ENCODE data around the gene MED28.
"Not testable (repeated sequence)": the region's sequence is repeated elsewhere in the genome, so short reads cannot be mapped to it uniquely, and the experiment has no call there.

Gene MED28, protein sequence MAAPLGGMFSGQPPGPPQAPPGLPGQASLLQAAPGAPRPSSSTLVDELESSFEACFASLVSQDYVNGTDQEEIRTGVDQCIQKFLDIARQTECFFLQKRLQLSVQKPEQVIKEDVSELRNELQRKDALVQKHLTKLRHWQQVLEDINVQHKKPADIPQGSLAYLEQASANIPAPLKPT

DNA sequence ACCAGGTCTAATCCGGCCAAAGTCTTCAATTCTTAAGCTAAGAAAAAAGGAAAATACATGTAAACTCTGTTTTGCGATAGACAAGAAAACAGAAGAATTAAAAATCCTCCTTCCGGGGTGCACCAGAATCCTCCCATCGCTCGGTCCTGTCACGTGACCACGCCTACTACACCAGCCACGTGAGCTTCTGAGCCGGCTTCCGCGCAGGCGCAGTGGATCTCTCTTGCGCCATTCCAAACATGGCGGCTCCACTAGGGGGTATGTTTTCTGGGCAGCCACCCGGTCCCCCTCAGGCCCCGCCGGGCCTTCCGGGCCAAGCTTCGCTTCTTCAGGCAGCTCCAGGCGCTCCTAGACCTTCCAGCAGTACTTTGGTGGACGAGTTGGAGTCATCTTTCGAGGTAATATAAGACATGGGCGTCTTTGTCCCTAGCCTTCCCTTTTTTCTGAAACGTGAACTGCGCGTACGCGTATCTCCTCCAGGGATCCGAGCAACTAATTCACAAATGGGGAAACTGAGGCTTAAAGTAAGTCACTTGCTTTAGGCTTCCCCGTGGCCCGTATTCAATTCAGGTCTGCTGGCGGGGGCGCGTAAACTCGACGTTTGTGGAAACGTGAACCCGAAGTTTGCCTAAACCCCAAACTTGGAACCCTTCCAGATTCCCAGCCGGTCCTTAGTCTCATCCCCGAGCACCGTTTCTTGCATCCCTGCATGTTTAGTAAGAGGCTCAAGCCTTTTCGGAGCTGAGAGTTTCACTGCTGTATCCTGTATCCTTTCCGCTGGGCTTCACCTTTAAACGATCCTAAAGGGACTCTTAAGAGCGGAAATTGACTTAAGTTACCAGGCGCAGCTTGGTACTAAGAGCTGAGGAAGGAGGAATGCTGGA, at the start of gene MED28:
Gene MED28, plus strand, starts transcription at position 226 of the 884 bp plus-strand sequence. Its CDS starts 14 bp downstream, at position 240.
- DNase-seq (ENCODE audit: low read depth in 2 of 2), result peak; percentile 93 to 94

DNA sequence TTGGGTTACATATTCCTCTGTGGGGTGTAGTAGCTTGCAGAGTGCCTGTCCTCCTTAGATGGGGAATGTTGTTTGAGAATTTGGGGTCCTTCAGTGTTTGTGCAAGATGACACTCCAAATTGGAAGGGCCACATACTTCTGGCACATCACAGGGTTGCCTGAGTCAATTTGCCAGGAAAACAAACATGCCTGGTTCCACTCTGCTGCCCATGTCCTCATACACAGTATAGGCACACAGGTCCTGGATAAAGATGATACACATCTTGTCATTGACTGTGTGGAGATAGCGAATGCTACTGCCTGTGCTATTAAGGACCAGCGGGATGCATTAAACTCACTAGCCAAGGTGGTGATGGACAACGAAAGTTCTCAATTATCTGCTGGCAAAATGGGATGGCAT, 48.6 kb upstream of the MED28 start:
- DNase-seq (ENCODE audit: low read depth in 2 of 2), result no peak

DNA sequence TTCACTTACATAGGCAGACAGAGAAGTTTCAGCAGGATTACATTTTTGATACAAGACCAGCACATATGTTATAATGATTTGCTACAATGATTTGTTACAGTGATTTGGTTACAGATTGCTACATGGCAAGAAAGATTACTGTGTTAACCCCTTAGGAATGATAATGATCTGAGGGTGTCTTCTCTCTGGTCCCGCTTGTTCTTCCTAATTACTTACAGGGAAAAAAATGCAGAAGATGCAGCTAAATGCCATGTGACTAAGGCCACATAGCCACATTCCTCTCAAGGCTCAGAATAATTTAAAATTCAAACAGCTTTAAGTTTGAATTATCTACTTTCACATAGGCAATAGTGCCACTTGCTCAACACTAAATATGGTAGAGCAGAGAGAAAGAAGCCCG, 47.2 kb upstream of the MED28 start:
- DNase-seq (ENCODE audit: low read depth in 2 of 2), result no peak

DNA sequence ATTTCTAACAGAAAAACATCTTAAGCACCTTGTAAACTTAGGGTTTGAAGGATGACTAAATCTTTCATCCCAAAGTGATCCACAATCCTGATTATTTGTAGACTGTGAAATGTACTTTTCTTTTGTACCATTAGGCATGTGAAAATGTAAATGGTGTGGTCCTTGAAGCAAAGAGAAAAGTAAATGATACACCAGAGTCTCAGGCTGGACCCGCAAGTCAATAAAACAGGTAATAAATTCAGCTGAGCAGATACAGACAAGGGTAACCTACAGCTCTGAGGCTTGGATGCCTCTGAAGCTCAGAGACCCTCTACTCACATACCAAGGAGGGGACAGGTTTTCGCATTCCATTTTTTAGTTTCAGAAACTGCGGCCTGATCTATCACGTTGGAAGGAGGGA, 40.2 kb upstream of the MED28 start:
- no peak for DNase-seq (ENCODE audit: low read depth in 2 of 2)

DNA sequence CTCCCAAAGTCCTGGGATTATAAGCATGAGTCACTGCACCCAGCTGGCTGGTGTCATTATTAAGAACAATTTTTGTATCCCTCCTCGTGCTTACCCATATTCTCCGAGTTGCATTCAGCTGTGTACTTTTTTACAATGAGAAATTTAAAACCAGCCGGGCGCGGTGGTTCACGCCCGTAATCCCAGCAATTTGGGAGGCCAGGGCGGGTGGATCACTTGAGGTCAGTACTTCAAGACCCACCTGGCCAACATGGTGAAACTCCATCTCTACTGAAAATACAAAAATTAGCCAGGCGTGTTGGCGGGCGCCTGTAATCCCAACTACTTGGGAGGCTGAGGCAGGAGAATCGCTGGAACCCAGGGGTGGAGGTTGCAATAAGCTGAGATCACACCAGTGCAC, 39.3 kb upstream of the MED28 start:
- not testable (repeated sequence) for DNase-seq (ENCODE audit: low read depth in 2 of 2)

DNA sequence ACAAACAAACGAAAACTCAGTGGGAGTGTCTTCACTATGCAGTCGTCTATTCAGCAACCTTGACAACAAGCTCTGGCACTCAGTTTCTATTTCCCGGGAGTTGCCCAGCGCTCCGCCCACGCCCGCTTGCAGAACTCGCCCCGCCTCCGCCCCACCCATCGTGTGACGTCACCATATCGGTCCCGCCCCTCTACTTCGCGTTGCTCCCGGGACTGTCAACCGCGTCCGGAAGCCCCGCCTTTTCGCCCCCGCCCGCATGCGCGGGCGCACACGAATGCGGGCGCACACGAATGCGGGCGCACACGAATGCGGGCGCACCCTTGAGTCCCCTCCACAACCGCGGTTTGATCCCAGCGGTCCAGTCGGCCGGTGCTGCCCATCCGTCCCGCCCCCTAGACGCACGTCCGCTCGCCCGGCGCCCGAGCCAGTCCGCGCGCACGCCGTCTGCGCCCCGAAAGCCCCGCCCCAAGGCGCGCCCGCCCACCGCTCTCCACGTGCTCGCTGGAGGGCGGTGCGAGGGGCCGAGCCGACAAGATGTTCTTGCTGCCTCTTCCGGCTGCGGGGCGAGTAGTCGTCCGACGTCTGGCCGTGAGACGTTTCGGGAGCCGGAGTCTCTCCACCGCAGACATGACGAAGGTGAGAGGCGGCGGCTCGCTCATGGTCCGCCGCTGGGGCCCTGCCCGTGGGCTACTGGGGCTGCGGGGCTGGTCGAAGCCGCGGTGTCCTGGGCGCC, 37.3 kb upstream of the MED28 start, which contains the start of gene LAP3:
Gene LAP3, plus strand, starts transcription at position 267 of the 733 bp plus-strand sequence. Its CDS starts 268 bp downstream, at position 535.
- DNase-seq (ENCODE audit: low read depth in 2 of 2), result peak; percentile 94 to 98

DNA sequence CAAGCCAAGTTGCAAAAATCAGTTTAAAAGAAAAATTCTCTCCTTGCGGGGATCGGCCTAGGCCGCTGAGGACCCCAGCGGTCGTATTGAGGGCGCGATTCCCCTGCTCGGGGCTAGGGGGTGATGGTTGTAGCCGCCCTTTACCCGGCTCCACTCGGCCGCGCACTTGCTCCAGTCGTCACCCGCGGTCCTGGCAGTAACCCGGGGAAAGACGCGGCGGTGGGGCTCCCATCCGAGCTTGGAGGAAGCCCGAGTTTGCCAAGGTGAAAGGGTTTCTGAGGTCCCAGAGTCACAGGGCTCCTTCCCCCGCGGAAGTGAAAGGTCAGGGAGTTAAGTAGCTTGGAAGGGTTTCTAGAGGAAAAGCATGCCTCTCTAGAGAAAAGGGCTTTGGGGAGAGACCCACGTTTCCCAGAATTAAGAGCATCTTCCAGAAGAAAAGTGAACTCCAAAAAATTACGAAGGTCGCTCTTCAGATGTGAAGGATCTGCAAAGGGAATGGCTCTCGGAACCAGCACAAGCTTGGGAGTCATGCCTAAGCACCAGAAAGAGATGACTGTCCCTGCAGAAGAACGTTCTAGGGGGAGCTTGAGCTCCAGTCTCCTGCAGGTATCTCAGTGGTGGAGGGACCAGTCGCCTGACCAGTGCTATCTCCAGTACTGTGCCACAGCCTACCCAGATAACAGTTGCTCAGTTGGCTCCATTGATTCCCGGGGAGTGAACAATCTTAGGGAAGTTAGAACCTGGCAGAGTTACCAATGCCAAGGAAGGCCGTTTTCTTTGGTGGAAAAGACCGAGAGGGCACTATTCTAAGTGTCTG, 36.6 kb upstream of the MED28 start:
- DNase-seq (ENCODE audit: low read depth in 2 of 2), result peak in 1 of 2 donors; percentile 24

DNA sequence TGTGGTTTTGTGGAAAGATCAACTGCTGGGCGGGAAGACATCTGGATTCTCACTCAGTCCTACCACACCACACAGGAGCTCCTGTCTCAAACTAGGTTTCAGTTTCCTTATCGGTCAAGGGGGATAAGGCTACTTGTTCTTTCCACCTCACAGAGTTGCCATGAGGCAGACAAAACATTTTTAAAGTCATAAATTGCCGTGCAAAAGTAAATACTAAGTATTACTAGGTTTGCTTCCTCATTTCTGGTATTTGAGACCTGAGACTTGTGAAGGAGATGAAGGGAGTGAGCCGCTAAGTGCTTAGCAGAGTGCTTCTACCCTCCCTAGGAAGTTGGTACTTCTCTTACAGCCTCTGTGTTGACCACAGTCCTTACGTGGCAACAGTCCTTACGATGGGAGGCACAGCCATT, 36.0 kb upstream of the MED28 start:
- DNase-seq (ENCODE audit: low read depth in 2 of 2), result no peak

DNA sequence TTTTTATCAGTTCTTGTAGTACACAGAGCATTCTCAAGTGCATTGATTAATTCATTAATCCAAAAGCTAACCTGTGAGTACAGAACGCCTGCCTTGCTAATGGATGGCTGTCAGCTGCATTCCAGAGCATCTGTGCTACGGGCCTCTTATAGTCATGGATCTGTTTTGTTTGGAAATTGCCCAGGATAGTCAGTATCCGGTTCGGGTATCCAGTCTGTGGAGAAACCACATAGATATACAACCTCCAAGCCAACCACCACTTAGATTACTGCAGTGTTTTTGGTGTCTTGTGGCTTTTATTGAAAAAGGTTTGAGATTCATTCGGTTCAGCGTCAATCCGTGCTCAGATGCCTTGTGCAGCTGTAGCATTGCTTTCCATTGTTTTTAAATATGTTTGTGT, 33.5 kb upstream of the MED28 start:
- no peak for DNase-seq (ENCODE audit: low read depth in 2 of 2)

DNA sequence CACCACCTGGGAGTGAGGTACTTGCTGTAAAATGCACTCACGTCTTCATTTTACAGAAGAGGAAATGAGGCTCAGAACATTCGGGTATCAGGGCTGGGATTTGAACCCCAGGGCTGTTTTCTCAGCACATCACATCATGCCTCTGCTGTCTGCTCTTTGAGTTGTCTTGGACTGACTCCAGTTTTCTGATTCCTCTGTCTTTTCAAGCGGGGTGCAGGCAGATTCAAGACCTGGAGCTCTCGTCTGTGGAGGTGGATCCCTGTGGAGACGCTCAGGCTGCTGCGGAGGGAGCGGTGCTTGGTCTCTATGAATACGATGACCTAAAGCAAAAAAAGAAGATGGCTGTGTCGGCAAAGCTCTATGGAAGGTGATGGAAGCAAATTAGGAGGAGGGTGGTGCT, 31.2 kb upstream of the MED28 start:
- no peak for DNase-seq (ENCODE audit: low read depth in 2 of 2)

DNA sequence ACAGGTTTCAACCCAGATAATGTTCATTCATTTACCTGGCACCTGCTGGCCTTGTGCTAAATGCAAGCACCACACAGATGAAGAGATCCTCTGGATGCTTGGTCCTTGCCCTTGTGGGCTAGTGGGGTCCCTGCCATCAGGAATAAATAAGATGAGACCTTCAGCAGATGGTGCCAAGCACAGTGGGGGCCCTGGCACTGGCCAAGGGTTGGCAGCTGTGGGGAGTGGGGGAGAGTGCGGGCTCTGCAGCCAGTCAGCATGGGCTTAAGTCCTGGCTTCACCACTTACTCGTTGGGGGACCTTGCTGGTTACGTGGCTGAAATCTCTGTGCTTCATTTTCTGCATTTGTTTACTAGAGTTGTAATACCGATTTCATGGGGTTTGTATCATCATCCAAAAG, 30.5 kb upstream of the MED28 start:
- no peak for DNase-seq (ENCODE audit: low read depth in 2 of 2)

DNA sequence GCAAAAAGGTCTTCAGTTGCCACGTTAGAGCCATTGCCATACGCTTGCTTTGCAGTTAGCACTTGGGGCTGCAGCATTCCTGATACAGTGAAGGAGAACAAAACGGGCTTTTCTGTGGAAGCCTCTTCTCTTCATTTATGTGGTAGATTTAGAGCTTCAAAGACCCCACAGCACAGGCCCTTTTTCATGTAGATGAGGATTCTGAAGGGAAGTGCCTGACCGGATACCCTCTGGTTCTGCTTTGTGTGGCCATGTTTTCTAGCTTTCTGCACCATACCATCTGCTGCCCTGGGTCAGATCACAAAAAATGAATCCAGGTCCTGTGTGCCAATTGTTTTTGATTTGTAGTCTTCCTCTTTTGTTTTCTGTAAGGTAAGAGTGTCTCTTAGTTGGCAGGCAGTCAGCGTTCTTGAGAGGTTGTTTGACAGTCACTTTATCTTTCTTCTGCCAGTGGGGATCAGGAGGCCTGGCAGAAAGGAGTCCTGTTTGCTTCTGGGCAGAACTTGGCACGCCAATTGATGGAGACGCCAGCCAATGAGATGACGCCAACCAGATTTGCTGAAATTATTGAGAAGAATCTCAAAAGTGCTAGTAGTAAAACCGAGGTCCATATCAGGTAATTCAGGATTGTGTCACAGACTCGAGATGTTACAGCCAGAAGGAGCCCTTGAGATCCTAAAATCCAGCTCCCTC, 29.8 kb upstream of the MED28 start:
- DNase-seq (ENCODE audit: low read depth in 2 of 2), result no peak

DNA sequence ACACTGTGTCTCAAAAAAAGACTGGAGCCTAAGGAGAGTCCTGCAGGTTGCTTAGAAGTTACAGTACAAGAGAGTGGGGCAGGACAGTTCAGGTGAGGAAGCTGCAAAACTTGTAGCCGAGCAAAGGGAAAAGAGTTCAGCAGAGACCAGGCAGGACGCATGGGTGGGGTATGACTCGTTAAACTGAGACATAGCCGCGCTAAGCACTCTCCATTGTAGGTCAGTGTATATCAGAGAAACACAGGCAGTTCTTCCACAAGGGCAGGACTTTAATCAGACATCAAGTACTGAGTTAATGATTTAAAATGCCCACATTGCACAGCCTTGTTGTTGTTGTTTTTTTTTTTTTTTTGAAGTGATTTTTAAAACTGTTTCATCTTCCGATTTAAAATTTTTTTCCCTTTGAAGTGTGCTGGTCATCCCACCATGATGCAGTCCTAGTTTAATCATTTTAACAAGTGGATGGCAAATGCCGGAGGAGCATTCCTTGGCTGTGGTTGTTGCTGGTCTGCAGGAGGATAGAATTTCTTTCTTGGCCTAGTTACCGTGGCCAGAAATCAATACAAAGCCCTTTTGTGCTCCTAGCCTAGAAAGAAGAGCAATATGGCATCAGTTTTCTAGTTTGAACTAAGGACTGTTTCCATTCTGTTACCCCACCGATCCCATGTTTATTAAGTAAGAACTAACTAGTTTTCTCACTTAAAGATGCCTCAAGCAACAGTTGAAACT, 27.2 kb upstream of the MED28 start:
- DNase-seq (ENCODE audit: low read depth in 2 of 2), result no peak

DNA sequence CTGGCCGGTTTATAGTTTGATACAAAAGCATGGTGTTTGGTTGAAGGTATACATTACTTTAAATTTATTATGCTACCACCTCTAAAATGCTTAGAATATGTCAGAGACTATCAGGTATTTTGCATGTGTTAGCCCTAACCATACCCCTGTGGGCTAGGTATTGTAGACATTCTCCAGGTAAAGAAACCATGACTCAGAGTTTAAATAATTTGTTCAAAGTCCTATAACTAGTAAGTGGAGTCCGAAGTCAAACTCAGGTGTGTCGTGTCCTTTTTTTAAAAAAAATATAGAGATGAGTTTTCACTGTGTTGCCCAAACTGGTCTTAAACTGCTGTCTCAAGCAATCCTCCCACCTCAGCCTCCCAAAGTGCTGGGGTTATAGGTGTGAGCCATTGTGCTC, 25.1 kb upstream of the MED28 start:
- DNase-seq (ENCODE audit: low read depth in 2 of 2), result no peak

DNA sequence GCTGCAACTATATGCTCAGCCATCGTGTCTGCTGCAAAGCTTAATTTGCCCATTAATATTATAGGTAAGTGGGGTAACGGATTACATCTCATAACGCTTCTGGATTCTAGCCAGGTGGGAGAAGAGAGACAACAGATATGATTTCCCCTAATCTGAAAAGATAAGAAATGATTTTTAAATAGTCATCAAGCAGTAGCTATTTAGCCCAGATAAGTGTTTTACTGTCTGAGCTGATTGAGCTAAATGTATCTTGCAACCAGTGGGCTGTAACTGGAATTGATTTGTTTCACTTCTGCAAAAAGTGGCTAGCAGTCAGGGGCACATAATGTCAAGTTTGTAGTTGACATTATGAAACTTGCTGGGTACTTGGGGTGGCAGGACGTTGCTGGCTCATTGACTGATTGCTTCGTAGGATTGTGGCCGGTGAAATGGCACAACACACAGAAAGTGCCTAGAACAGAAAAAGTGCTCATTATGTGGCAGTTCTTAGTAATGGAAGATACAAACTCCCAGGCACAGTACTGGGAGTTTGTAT, 18.9 kb upstream of the MED28 start:
- DNase-seq (ENCODE audit: low read depth in 2 of 2), result no peak

DNA sequence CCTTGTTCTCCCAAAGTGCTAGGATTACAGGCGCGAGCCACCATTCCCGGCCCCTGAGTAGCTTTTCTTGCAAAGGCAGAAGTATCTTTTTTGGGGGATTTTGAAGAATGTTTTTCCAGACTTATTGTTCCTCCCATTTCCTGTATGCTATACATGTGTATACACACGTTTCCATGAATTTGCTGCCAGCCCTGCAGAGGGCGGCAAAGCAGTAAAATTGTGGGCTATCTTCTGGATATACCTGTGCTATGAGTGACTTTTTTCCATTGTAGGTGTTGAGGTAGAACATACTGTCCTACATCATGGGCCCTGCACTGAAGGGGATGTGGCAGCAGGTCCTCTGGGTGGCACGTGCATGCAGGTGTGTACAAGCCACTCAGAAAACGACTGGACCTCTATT, 16.9 kb upstream of the MED28 start:
- DNase-seq (ENCODE audit: low read depth in 2 of 2), result no peak

DNA sequence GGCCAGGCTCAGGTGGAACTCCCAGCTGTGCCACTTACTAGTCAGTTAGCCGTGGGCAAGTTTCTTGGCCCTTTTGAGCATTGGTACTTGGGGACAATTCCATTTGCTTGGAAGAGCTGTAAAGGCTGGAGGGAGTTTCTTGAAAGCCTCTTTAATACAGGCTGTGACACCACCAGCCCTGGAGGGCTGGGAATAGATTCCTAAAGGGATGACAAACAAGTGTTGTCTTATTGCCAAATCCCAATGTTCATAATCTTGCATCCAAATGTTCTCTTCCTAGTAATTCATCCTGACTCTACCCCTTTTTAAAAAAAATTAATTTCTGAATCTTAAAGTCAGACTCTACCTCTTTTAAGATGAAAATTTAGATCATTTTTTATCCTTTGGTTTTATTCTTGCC, 14.6 kb upstream of the MED28 start:
- DNase-seq (ENCODE audit: low read depth in 2 of 2), result no peak

DNA sequence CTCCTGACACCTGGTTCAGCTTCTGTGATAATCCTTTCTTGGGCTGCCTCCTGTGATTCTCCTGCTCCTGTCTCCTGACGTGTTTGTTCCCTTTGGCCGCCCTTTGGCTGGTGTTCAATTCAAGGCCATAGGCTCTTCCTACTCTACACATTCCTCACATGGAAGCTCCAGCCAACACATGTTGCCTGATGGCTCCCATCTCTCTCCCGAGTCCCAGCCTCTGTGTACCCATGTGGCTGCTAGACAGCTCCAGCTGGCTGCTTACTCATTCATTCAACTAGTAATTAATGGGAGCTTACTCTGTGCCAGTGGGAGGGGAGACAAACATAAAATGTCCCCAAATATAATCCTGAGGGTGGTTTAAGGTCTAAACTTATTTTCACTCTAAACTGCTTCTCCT, 9.2 kb upstream of the MED28 start:
- no peak for DNase-seq (ENCODE audit: low read depth in 2 of 2)

DNA sequence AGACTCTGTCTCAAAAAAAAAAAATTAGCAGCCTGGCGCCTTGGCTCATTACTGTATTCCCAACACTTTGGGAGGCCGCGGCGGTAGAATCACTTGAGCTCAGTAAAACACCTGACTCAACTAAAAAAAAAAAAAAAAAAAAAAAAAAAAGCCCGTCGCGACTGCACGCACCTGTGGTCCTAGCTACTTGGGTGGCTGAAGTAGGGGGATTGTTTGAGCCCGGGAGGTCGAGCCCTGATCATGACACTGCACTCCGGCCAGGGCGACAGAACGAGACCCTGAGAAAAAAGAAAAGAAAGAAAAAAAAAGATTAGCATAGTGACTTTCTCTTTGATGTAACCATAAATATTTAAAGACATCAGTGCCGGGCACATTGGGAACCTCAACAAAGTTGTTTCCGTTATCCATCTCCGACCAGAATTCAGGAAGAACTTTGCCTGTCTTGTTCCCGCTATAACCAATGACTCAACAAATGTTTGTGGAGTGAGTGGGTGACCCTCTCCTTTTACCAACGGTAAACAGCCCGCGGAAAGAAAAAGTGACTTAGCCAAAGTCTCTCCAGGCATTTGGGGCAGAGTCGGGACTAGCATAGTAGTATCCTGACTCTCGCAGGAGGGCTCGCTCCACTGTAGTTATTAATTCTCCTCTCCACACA, 553 bp upstream of the MED28 start:
- DNase-seq (ENCODE audit: low read depth in 2 of 2), result no peak

DNA sequence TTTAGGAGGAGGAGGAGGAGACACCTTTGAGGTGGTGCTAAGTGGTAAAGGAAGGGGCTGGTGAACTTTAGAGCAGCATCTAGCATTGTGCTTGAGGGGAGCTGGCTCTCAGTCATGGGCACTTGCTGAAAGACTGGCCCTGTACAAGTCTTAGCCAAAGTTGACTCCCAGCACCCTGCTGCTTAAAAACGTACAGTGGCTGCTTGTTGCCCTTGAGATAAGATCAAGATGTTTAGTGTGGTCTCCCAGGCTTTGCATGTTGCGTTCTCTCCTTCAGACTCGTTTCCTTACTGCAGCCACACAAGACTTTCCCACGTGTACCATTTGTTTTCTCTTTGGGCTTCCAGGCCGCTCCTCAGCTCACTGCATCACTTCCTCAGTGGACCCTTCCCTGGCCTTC, 1.8 kb downstream of the MED28 start:
- DNase-seq (ENCODE audit: low read depth in 2 of 2), result no peak
